Natural killer cell (primary cell): ENCODE measurements around the gene ARL4D. TPM values are rescaled to one million over a fixed set of nuclear protein-coding genes. Genes with fewer than 3 reads are reported as not detected.

ENCODE experiments used
- ATAC-seq, 3 donors: fragments of 150-1000 bp in 2 of 3; fragments of 200-7000 bp in 1 of 3; cut with Tn5 transposase; 1 replicate in 1 of 3; 2 replicates in 2 of 3; pipeline ENCODE4 v1.10.0; 2021; ENCODE audit warnings: mild to moderate bottlenecking in 2 of 3, moderate library complexity in 2 of 3
- DNase-seq, 2 donors: peaks; one replicate each; pipeline versions ENCODE4 v3.0.0 to v3.0.0-alpha.2; 2013 to 2021; ENCODE audit warnings: mixed read lengths in 1 of 2
- H3K27ac ChIP-seq: one replicate; pipeline ENCODE4 v1.5.1; 2013; ENCODE audit warnings: mild to moderate bottlenecking, low read length
- H3K27me3 ChIP-seq: one replicate; pipeline ENCODE4 v1.6.1; 2013; ENCODE audit warnings: low read length; ENCODE audit not compliant: control insufficient read depth, insufficient read depth
- H3K36me3 ChIP-seq: one replicate; pipeline ENCODE4 v1.6.1; 2013; ENCODE audit warnings: low read length; ENCODE audit not compliant: control insufficient read depth, insufficient read depth
- H3K4me1 ChIP-seq: one replicate; pipeline ENCODE4 v1.6.1; 2013; ENCODE audit warnings: low read length; ENCODE audit not compliant: control insufficient read depth, insufficient read depth
- H3K4me3 ChIP-seq: one replicate; pipeline ENCODE4 v1.5.1; 2013; ENCODE audit warnings: low read length
- H3K9me3 ChIP-seq: one replicate; pipeline ENCODE4 v1.6.1; 2013; ENCODE audit warnings: low read length; ENCODE audit not compliant: control insufficient read depth, insufficient read depth
- H3K27ac Mint-ChIP-seq, 2 donors: one replicate each; pipeline ENCODE4 v1.8.0; 2022; ENCODE audit warnings: mild to moderate bottlenecking in 2 of 2, mixed read lengths in 2 of 2, moderate library complexity in 1 of 2
- H3K27me3 Mint-ChIP-seq, 2 donors: one replicate each; pipeline ENCODE4 v1.8.0; 2022; ENCODE audit warnings: low read depth in 2 of 2, mixed read lengths in 2 of 2
- H3K36me3 Mint-ChIP-seq: one replicate; pipeline ENCODE4 v1.8.0; 2022; ENCODE audit warnings: mixed read lengths
- H3K4me1 Mint-ChIP-seq, 2 donors: one replicate each; pipeline ENCODE4 v1.8.0; 2022; ENCODE audit warnings: mixed read lengths in 2 of 2
- H3K4me3 Mint-ChIP-seq: one replicate; pipeline ENCODE4 v1.8.0; 2022; ENCODE audit warnings: mild to moderate bottlenecking, moderate library complexity, mixed read lengths
- H3K9me3 Mint-ChIP-seq, 2 donors: one replicate each; pipeline ENCODE4 v1.8.0; 2022; ENCODE audit warnings: mixed read lengths in 2 of 2
- CTCF ChIP-seq: fragments of 200-600 bp; IDR thresholded peaks from one replicate; pipeline ENCODE4 v1.8.0; 2022; ENCODE audit warnings: antibody characterized with exemption
- WGBS: methylation state at CpG from one replicate; pipeline ENCODE4 v1.1.7; 2013; ENCODE audit warnings: missing lambda C conversion rate; ENCODE audit not compliant: insufficient coverage; 5-methylcytosine and 5-hydroxymethylcytosine counted together
- intact Hi-C: fragments of 100-400 bp; cut with micrococcal nuclease; formaldehyde crosslinking; loops from one replicate; pipeline ENCODE4 v1.14.2; 2022
- total RNA-seq, 4 donors: library from RNA; stranded (reverse); fragments of 120-200 nt in 1 of 4; gene quantifications; one replicate each; pipeline versions ENCODE4 v1.2.3 to v1.2.4, GENCODE V29; 2013 to 2022

The ARL4D gene
- total RNA-seq, 3 donors from 2014 or later (not counting 1 experiment from before 2014, with no cell fraction given), result 4.1 to 6.9 (median 5.3) TPM

- ATAC-seq, result no peak
- no peak overlapping the region for H3K4me3 ChIP-seq
Measured at GRCh38 chr17:43445009-43445589, 46.3 kb downstream of the ARL4D start.

GRCh38 chr17:43446773-43447172 lies 48.0 kb downstream of the ARL4D start:
- TF ChIP-seq CTCF, result no peak
- Mint-ChIP-seq H3K27ac (no peak overlapping the region), H3K4me3 (no peak overlapping the region), H3K9me3 (no peaks in the 10 kb centered on the region), H3K36me3 (no peaks in the 10 kb centered on the region), H3K27me3 (peaks cover 8 to 10% of the 10 kb centered on the region in 2 donors), H3K4me1 (no peaks in the 10 kb centered on the region)
- no peaks in the 10 kb centered on the region for H3K4me1 ChIP-seq
- intact Hi-C loops, result no loop called here
- no peaks in the 10 kb centered on the region for H3K36me3 ChIP-seq
- H3K4me3 ChIP-seq, result no peak overlapping the region
- WGBS, result 93% methylated on average over 4 of the region's 5 CpGs
- no peak overlapping the region for H3K27ac ChIP-seq
- H3K9me3 ChIP-seq, result no peaks in the 10 kb centered on the region
- no peaks in the 10 kb centered on the region for H3K27me3 ChIP-seq
- DNase-seq (no peak), ATAC-seq (no peak)

More at GRCh38 chr17:43445009-43445589, 46.3 kb downstream of the ARL4D start:
- no peak for TF ChIP-seq CTCF
- DNase-seq, result no peak
- Mint-ChIP-seq H3K4me3 (no peak overlapping the region), H3K4me1 (no peaks in the 10 kb centered on the region), H3K27ac (no peak overlapping the region), H3K9me3 (no peaks in the 10 kb centered on the region), H3K27me3 (peaks cover 8 to 10% of the 10 kb centered on the region in 2 donors), H3K36me3 (no peaks in the 10 kb centered on the region)
- Histone ChIP-seq H3K27me3 (no peaks in the 10 kb centered on the region), H3K27ac (no peak overlapping the region), H3K36me3 (no peaks in the 10 kb centered on the region), H3K9me3 (no peaks in the 10 kb centered on the region), H3K4me1 (no peaks in the 10 kb centered on the region)
- intact Hi-C loops, result no loop called here
- 81% methylated on average over 3 of the region's 5 CpGs for WGBS

- 79% methylated on average over 4 of the region's 7 CpGs for WGBS
- Histone ChIP-seq H3K36me3 (no peaks in the 10 kb centered on the region), H3K27me3 (no peaks in the 10 kb centered on the region), H3K9me3 (no peaks in the 10 kb centered on the region), H3K27ac (no peak overlapping the region), H3K4me3 (no peak overlapping the region), H3K4me1 (no peaks in the 10 kb centered on the region)
- Mint-ChIP-seq H3K27me3 (peaks cover 10 to 12% of the 10 kb centered on the region in 2 donors), H3K36me3 (no peaks in the 10 kb centered on the region), H3K9me3 (no peaks in the 10 kb centered on the region), H3K27ac (no peak overlapping the region), H3K4me1 (no peaks in the 10 kb centered on the region), H3K4me3 (no peak overlapping the region)
- DNase-seq (no peak), ATAC-seq (no peak)
- intact Hi-C loops, result no loop called here
- TF ChIP-seq CTCF, result no peak
Measured at GRCh38 chr17:43448720-43449469, 50.1 kb downstream of the ARL4D start.
